Measurements from ENCODE around the gene ASH1L.
"Not testable (repeated sequence)": the region's sequence is repeated elsewhere in the genome, so short reads cannot be mapped to it uniquely, and the experiment has no call there.

The ASH1L gene

GRCh38 chr1:155300553-155301329, 261.9 kb downstream of the ASH1L start:
- DNase-seq, result no peak

- DNase-seq, result no peak
Observed at GRCh38 chr1:155300024-155300423, 262.6 kb downstream of the ASH1L start.

- no peak for DNase-seq
Observed at GRCh38 chr1:155297384-155297783, 265.2 kb downstream of the ASH1L start.

GRCh38 chr1:155296661-155297060, 265.9 kb downstream of the ASH1L start:
- no peak for DNase-seq

GRCh38 chr1:155295942-155296267, 266.7 kb downstream of the ASH1L start:
- no peak for DNase-seq

GRCh38 chr1:155295183-155295941, 267.2 kb downstream of the ASH1L start:
- no peak for DNase-seq

GRCh38 chr1:155294520-155295182, 268.0 kb downstream of the ASH1L start:
- DNase-seq, result no peak

GRCh38 chr1:155293086-155293749, 269.4 kb downstream of the ASH1L start:
- DNase-seq, result no peak

GRCh38 chr1:155291006-155291405, 271.6 kb downstream of the ASH1L start:
- not testable (repeated sequence) for DNase-seq

- DNase-seq, result no peak
Observed at GRCh38 chr1:155287987-155288543, 274.5 kb downstream of the ASH1L start.

- no peak for DNase-seq
Observed at GRCh38 chr1:155286544-155286943, 276.1 kb downstream of the ASH1L start.

GRCh38 chr1:155285631-155286044, 277.0 kb downstream of the ASH1L start:
- no peak for DNase-seq

Measured in fibroblast of skin of right quadriceps (primary cell).